Activated naive CD8-positive, alpha-beta T cell treated with anti-CD3 and anti-CD28 coated beads, Interleukin-2, amount 50 U/mL, for 16 hours (primary cell): ENCODE data around the gene MPC2.
"Not testable (repeated sequence)": the region's sequence is repeated elsewhere in the genome, so short reads cannot be mapped to it uniquely, and the experiment has no call there.

Source experiments
- DNase-seq: peaks from one replicate; pipeline ENCODE4 v3.0.0-alpha.2; 2020; ENCODE audit warnings: low read depth, low spot score

Gene MPC2

GRCh38 chr1:167905182-167905581 lies 31.7 kb downstream of the MPC2 start:
- DNase-seq, result no peak

- DNase-seq, result no peak
Measured at GRCh38 chr1:167904652-167905130, 32.2 kb downstream of the MPC2 start.

GRCh38 chr1:167900907-167901306 lies 36.0 kb downstream of the MPC2 start:
- no peak for DNase-seq

- no peak for DNase-seq
Measured at GRCh38 chr1:167899253-167899681, 37.6 kb downstream of the MPC2 start.

GRCh38 chr1:167898578-167899222 lies 38.2 kb downstream of the MPC2 start:
- no peak for DNase-seq

- no peak for DNase-seq
Measured at GRCh38 chr1:167893798-167894197, 43.1 kb downstream of the MPC2 start.

GRCh38 chr1:167890400-167890799 lies 46.5 kb downstream of the MPC2 start:
- DNase-seq, result no peak

- not testable (repeated sequence) for DNase-seq
Measured at GRCh38 chr1:167887187-167887586, 49.7 kb downstream of the MPC2 start.

- DNase-seq, result no peak
Measured at GRCh38 chr1:167882376-167882775, 54.5 kb downstream of the MPC2 start.

- no peak for DNase-seq
Measured at GRCh38 chr1:167881786-167882185, 55.1 kb downstream of the MPC2 start.

- no peak for DNase-seq
Measured at GRCh38 chr1:167881069-167881468, 55.8 kb downstream of the MPC2 start.

GRCh38 chr1:167880580-167881021 lies 56.3 kb downstream of the MPC2 start:
- DNase-seq, result no peak

GRCh38 chr1:167879508-167879907 lies 57.4 kb downstream of the MPC2 start:
- DNase-seq, result no peak

GRCh38 chr1:167878372-167879160 lies 58.3 kb downstream of the MPC2 start:
- DNase-seq, result no peak

GRCh38 chr1:167876597-167877175 lies 60.2 kb downstream of the MPC2 start:
- DNase-seq, result no peak

GRCh38 chr1:167871331-167871730 lies 65.5 kb downstream of the MPC2 start:
- no peak for DNase-seq

GRCh38 chr1:167869157-167870001 lies 67.5 kb downstream of the MPC2 start:
- DNase-seq, result not testable (repeated sequence)

- not testable (repeated sequence) for DNase-seq
Measured at GRCh38 chr1:167866739-167867414, 70.0 kb downstream of the MPC2 start.
